Activated T-helper 1 cell treated with anti-CD3 and anti-CD28 coated beads, Interleukin-2, amount 50 U/mL, for 16 hours (primary cell): Measurements from ENCODE around the gene CAMK4.

ENCODE experiments used
- DNase-seq, 2 donors: peaks; one replicate each; pipeline ENCODE4 v3.0.0-alpha.2; 2020; ENCODE audit warnings: low read depth in 1 of 2, low spot score in 1 of 2

The CAMK4 gene

GRCh38 chr5:111422747-111423720, 198.8 kb downstream of the CAMK4 start:
- no peak for DNase-seq

- DNase-seq: no peak
Measured at GRCh38 chr5:111425205-111425604, 201.0 kb downstream of the CAMK4 start.

- DNase-seq: no peak
Measured at GRCh38 chr5:111427762-111428161, 203.6 kb downstream of the CAMK4 start.

GRCh38 chr5:111432883-111433536, 208.8 kb downstream of the CAMK4 start:
- no peak for DNase-seq

GRCh38 chr5:111434800-111435199, 210.6 kb downstream of the CAMK4 start:
- DNase-seq: no peak

- no peak for DNase-seq
Measured at GRCh38 chr5:111439473-111440075, 215.4 kb downstream of the CAMK4 start.

GRCh38 chr5:111447099-111447498, 222.9 kb downstream of the CAMK4 start:
- no peak for DNase-seq

- no peak for DNase-seq
Measured at GRCh38 chr5:111447822-111448221, 223.6 kb downstream of the CAMK4 start.

GRCh38 chr5:111453295-111453694, 229.1 kb downstream of the CAMK4 start:
- DNase-seq: no peak

- DNase-seq: no peak
Measured at GRCh38 chr5:111453747-111454146, 229.6 kb downstream of the CAMK4 start.

- DNase-seq: no peak
Measured at GRCh38 chr5:111454198-111454622, 230.0 kb downstream of the CAMK4 start.

GRCh38 chr5:111454776-111455175, 230.6 kb downstream of the CAMK4 start:
- no peak for DNase-seq

- DNase-seq: no peak
Measured at GRCh38 chr5:111461255-111461671, 237.1 kb downstream of the CAMK4 start.

GRCh38 chr5:111461934-111462333, 237.8 kb downstream of the CAMK4 start:
- DNase-seq: no peak

- DNase-seq: no peak
Measured at GRCh38 chr5:111463311-111463710, 239.1 kb downstream of the CAMK4 start.

GRCh38 chr5:111469293-111469896, 245.2 kb downstream of the CAMK4 start:
- DNase-seq: no peak

GRCh38 chr5:111469903-111470302, 245.7 kb downstream of the CAMK4 start:
- DNase-seq: no peak

- DNase-seq: no peak
Measured at GRCh38 chr5:111472096-111472495, 247.9 kb downstream of the CAMK4 start.

GRCh38 chr5:111472579-111472978, 248.4 kb downstream of the CAMK4 start:
- DNase-seq: no peak

GRCh38 chr5:111478266-111478665, 254.1 kb downstream of the CAMK4 start:
- DNase-seq: no peak

- no peak for DNase-seq
Measured at GRCh38 chr5:111478898-111479297, 254.7 kb downstream of the CAMK4 start.
